DND-41 (cell line): Measurements from ENCODE around the gene SPPL2C.

Experiments used
- ATAC-seq: fragments of 200-7000 bp; cut with Tn5 transposase; 3 replicates; pipeline ENCODE4 v1.9.1; 2021; ENCODE audit warnings: low read depth; ENCODE audit not compliant: insufficient read depth
- DNase-seq: peaks from one replicate; pipeline ENCODE4 v3.0.0-alpha.2; 2020
- H2AFZ ChIP-seq: 2 replicates; pipeline ENCODE4 v1.6.0; 2012; ENCODE audit warnings: low read depth, low read length
- H3K27ac ChIP-seq: 2 replicates; pipeline ENCODE4 v1.5.1; 2012; ENCODE audit warnings: low read length, inconsistent platforms
- H3K27me3 ChIP-seq: fragments of 200-600 bp; sonication (generic); 2 replicates; pipeline ENCODE4 v1.6.0; 2012; ENCODE audit warnings: low read length, mild to moderate bottlenecking, inconsistent platforms; ENCODE audit not compliant: insufficient read depth, poor library complexity
- H3K36me3 ChIP-seq: 2 replicates; pipeline ENCODE4 v1.5.1; 2012; ENCODE audit warnings: low read length, inconsistent platforms; ENCODE audit not compliant: insufficient read depth
- H3K4me1 ChIP-seq: 2 replicates; pipeline ENCODE4 v1.5.1; 2012; ENCODE audit warnings: mild to moderate bottlenecking, low read length; ENCODE audit not compliant: insufficient read depth
- H3K4me2 ChIP-seq: 2 replicates; pipeline ENCODE4 v1.6.0; 2012; ENCODE audit warnings: mild to moderate bottlenecking, moderate library complexity, low read length, inconsistent platforms; ENCODE audit not compliant: insufficient read depth
- H3K4me3 ChIP-seq, 2 experiments: fragments of 200-600 bp in 1 of 2; shearing (Covaris generic) in 1 of 2; 2 replicates each; pipeline ENCODE4 v1.5.1; 2012 to 2016; ENCODE audit warnings: inconsistent platforms in 2 of 2, low read length in 2 of 2, mild to moderate bottlenecking in 2 of 2, low read depth in 1 of 2, moderate library complexity in 1 of 2
- H3K79me2 ChIP-seq: 2 replicates; pipeline ENCODE4 v1.6.0; 2012; ENCODE audit warnings: low read length, inconsistent platforms; ENCODE audit not compliant: insufficient read depth
- H3K9ac ChIP-seq: 2 replicates; pipeline ENCODE4 v1.6.0; 2012; ENCODE audit warnings: low read depth, mild to moderate bottlenecking, inconsistent platforms, low read length, moderate library complexity
- H3K9me3 ChIP-seq: 2 replicates; pipeline ENCODE4 v1.5.1; 2012; ENCODE audit warnings: low read length, moderate library complexity, mild to moderate bottlenecking, inconsistent platforms; ENCODE audit not compliant: insufficient read depth, severe bottlenecking
- H4K20me1 ChIP-seq: 2 replicates; pipeline ENCODE4 v1.6.0; 2012; ENCODE audit warnings: low read length; ENCODE audit not compliant: insufficient read depth
- EZH2 ChIP-seq: IDR thresholded peaks from 3 replicates; pipeline ENCODE4 v1.6.1; 2012; ENCODE audit warnings: borderline replicate concordance, low read depth, mild to moderate bottlenecking, moderate library complexity, low read length, inconsistent platforms; ENCODE audit not compliant: severe bottlenecking
- TF ChIP-seq, protein P1 (sequence below): IDR thresholded peaks from 2 replicates; pipeline ENCODE4 v1.5.1; 2012; ENCODE audit warnings: borderline replicate concordance, low read length, moderate library complexity, mild to moderate bottlenecking; ENCODE audit not compliant: poor library complexity, severe bottlenecking; ENCODE audit errors: extremely low read depth

The SPPL2C gene

DNA sequence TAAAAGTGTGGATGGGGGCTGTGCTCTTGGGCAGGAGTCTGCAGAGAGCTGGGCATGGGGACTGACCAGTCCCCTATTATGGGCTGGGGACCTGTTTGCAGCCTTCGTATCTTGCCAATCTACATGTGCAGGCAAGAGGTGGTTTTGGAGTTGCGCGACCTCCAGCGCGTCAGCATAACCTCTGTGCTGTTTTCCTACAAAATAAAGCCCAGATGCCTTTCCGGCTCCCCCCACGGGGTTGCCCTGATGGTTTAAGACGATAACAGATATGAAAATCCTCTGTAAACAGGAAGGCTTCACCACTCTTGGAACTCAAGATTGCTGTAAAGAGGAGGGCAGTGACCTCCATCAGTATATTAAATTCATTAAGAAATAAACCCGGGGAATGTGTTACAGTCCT is 16.5 kb upstream of the SPPL2C start:
- no peaks in the 10 kb centered on the region for H3K79me2 ChIP-seq
- no peaks in the 10 kb centered on the region for H3K36me3 ChIP-seq
- peaks cover 12% of the 10 kb centered on the region for H4K20me1 ChIP-seq
- DNase-seq (no peak), ATAC-seq (no peak)
- peaks cover 17% of the 10 kb centered on the region for H3K27me3 ChIP-seq
- H3K9me3 ChIP-seq: no peaks in the 10 kb centered on the region
- no peak overlapping the region for H2AFZ ChIP-seq
- no peak overlapping the region for H3K4me3 ChIP-seq
- H3K9ac ChIP-seq: no peak overlapping the region
- H3K27ac ChIP-seq: no peak overlapping the region
- no peaks in the 10 kb centered on the region for H3K4me1 ChIP-seq
- TF ChIP-seq, protein P1, sequence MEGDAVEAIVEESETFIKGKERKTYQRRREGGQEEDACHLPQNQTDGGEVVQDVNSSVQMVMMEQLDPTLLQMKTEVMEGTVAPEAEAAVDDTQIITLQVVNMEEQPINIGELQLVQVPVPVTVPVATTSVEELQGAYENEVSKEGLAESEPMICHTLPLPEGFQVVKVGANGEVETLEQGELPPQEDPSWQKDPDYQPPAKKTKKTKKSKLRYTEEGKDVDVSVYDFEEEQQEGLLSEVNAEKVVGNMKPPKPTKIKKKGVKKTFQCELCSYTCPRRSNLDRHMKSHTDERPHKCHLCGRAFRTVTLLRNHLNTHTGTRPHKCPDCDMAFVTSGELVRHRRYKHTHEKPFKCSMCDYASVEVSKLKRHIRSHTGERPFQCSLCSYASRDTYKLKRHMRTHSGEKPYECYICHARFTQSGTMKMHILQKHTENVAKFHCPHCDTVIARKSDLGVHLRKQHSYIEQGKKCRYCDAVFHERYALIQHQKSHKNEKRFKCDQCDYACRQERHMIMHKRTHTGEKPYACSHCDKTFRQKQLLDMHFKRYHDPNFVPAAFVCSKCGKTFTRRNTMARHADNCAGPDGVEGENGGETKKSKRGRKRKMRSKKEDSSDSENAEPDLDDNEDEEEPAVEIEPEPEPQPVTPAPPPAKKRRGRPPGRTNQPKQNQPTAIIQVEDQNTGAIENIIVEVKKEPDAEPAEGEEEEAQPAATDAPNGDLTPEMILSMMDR: no peak
- no peak for TF ChIP-seq EZH2
- no peak overlapping the region for H3K4me2 ChIP-seq

DNA sequence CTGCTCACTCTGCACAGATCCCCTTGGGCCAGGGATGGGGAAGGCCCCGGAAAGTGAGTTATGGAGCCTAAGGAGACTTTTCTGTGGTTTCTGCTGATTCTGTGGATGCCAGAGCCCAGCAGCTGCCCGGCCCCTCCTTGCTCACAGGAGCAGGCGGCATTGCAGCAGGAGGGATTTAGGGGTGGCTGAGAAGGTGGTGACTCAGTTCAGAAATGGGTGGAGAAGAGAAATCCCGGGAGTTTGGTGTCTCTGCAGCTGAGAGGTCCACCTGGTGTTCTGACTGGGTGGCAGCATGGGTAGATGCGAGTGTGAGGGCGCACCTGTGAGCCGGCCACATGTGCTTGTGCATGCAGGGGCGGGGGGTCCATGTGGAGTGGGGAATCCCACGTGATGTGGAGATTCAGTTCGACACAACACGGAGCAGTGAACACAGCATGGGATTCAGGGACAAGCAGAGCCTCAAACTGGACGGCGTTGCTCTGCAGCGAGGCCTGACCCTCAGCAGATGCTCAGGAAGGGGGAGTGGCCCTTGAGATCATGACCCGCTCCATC is 16.0 kb upstream of the SPPL2C start:
- H3K4me3 ChIP-seq: no peak overlapping the region
- no peak overlapping the region for H3K27ac ChIP-seq
- H3K36me3 ChIP-seq: no peaks in the 10 kb centered on the region
- H3K79me2 ChIP-seq: no peaks in the 10 kb centered on the region
- DNase-seq (no peak), ATAC-seq (no peak)
- peaks cover 16% of the 10 kb centered on the region for H3K27me3 ChIP-seq
- no peak overlapping the region for H3K9ac ChIP-seq
- no peak overlapping the region for H3K4me2 ChIP-seq
- no peak overlapping the region for H2AFZ ChIP-seq
- TF ChIP-seq, protein P1: no peak
- TF ChIP-seq EZH2: no peak
- peaks cover 12% of the 10 kb centered on the region for H4K20me1 ChIP-seq
- no peaks in the 10 kb centered on the region for H3K9me3 ChIP-seq
- H3K4me1 ChIP-seq: no peaks in the 10 kb centered on the region

DNA sequence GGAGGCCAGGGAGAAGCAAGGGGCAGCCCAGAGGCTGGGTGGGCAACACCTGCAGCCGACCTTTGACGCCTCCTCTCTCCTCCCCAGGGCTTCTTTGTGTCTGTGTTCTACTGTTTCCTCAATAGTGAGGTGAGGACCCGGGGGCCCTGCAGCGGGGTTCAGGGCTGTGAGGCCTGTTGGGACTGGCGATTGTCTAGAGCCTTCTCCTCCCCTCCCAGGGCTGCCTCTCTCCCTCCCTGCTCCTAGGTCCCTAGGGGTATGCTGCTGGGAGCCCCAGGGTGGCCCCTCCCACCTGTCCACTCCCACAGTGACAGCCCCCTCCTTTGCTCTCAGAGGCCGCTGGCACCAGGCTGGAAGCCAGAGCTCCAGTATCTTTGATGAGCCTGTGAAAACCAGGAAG is 10.8 kb upstream of the SPPL2C start:
- Histone ChIP-seq H3K27me3 (peaks cover 18% of the 10 kb centered on the region), H3K4me1 (no peaks in the 10 kb centered on the region), H3K4me3 (no peak overlapping the region), H2AFZ (no peak overlapping the region), H3K27ac (no peak overlapping the region), H3K36me3 (no peaks in the 10 kb centered on the region), H3K79me2 (no peaks in the 10 kb centered on the region), H3K9ac (no peak overlapping the region), H3K9me3 (no peaks in the 10 kb centered on the region), H3K4me2 (no peak overlapping the region), H4K20me1 (peaks cover 24% of the 10 kb centered on the region)
- no peak for DNase-seq
- no peak for ATAC-seq
- no peak for TF ChIP-seq EZH2

DNA sequence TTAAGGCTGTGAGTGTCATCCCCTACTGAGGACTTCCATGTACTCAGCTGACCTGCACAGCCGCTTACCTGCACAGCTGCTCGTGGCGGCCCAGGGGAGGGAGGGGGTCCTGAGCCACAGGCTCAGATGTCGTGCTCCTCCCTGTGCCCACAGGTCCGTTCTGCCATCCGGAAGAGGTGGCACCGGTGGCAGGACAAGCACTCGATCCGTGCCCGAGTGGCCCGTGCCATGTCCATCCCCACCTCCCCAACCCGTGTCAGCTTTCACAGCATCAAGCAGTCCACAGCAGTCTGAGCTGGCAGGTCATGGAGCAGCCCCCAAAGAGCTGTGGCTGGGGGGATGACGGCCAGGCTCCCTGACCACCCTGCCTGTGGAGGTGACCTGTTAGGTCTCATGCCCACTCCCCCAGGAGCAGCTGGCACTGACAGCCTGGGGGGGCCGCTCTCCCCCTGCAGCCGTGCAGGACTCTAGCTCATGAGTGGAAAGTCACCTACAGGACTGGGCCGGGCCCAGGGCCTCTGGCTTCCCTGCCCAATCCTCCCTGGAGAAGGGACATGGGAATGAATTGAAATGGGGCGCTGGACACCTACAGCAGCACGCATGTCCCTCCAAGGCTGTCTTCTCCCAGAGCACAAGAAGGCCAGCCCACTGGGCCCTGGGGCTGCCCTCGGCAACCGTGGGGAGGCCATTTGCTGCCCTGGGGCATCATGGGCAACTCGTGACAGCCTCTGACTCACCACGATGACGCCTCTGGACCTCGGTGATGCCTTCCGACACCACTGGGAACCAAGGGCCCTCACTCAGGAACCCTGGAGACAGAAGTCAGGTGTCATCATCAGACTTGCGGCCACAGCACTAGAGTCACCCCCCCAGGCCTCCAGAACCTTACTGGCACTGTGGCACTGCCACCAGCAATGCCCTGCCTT is 9.9 kb upstream of the SPPL2C start:
- Histone ChIP-seq H3K4me3 (no peak overlapping the region), H3K79me2 (no peaks in the 10 kb centered on the region), H3K36me3 (no peaks in the 10 kb centered on the region), H3K4me2 (no peak overlapping the region), H3K27ac (no peak overlapping the region), H3K4me1 (no peaks in the 10 kb centered on the region), H4K20me1 (peaks cover 24% of the 10 kb centered on the region), H2AFZ (no peak overlapping the region), H3K27me3 (peaks cover 16% of the 10 kb centered on the region), H3K9ac (no peak overlapping the region), H3K9me3 (no peaks in the 10 kb centered on the region)
- TF ChIP-seq, protein P1: no peak
- no peak for TF ChIP-seq EZH2
- no peak for DNase-seq
- ATAC-seq: no peak
